CD4-positive, CD25-positive, alpha-beta regulatory T cell (primary cell): ENCODE data around the gene NOX5. TPM values are rescaled to one million over a fixed set of nuclear protein-coding genes. Genes with fewer than 3 reads are reported as not detected.

ENCODE experiments used
- ATAC-seq, 2 donors: fragments of 150-1000 bp; cut with Tn5 transposase; one replicate each; pipeline ENCODE4 v1.10.0; 2021; ENCODE audit warnings: low read depth in 2 of 2, moderate number of reproducible peaks in 2 of 2, moderate library complexity in 1 of 2
- DNase-seq, 3 donors: peaks; one replicate each; pipeline versions ENCODE4 v3.0.0 to v3.0.0-alpha.2; 2012 to 2022; ENCODE audit warnings: mixed read lengths in 1 of 3
- H3K27ac ChIP-seq: one replicate; pipeline ENCODE4 v1.7.0; 2013; ENCODE audit warnings: mild to moderate bottlenecking, low read length; ENCODE audit not compliant: insufficient read depth, poor library complexity, severe bottlenecking
- H3K27me3 ChIP-seq: one replicate; pipeline ENCODE4 v1.7.0; 2013; ENCODE audit warnings: low read length; ENCODE audit not compliant: control insufficient read depth, insufficient read depth
- H3K36me3 ChIP-seq: one replicate; pipeline ENCODE4 v1.7.0; 2013; ENCODE audit warnings: mild to moderate bottlenecking, low read length, moderate library complexity; ENCODE audit not compliant: control insufficient read depth, insufficient read depth
- H3K4me1 ChIP-seq: 2 replicates; pipeline ENCODE4 v1.7.0; 2013; ENCODE audit warnings: mild to moderate bottlenecking, low read length; ENCODE audit not compliant: insufficient read depth, control insufficient read depth, poor library complexity, severe bottlenecking
- H3K4me3 ChIP-seq: one replicate; pipeline ENCODE4 v1.7.0; 2013; ENCODE audit warnings: low read depth, mild to moderate bottlenecking, low read length, moderate library complexity
- H3K9me3 ChIP-seq, 2 experiments: 1 replicate in 1 of 2; 2 replicates in 1 of 2; pipeline ENCODE4 v1.7.0; 2013; ENCODE audit warnings: low read length in 2 of 2, mild to moderate bottlenecking in 1 of 2, moderate library complexity in 1 of 2; ENCODE audit not compliant: control insufficient read depth in 2 of 2
- H3K27ac Mint-ChIP-seq, 3 donors: one replicate each; pipeline ENCODE4 v1.8.0; 2020 to 2022; ENCODE audit warnings: mild to moderate bottlenecking in 3 of 3, mixed read lengths in 3 of 3, moderate library complexity in 2 of 3
- H3K27me3 Mint-ChIP-seq: one replicate; pipeline ENCODE4 v1.8.0; 2022; ENCODE audit warnings: mild to moderate bottlenecking, mixed read lengths
- H3K36me3 Mint-ChIP-seq: one replicate; pipeline ENCODE4 v1.8.0; 2020; ENCODE audit warnings: mixed read lengths
- H3K4me1 Mint-ChIP-seq, 4 donors: one replicate each; pipeline ENCODE4 v1.8.0; 2020 to 2022; ENCODE audit warnings: mixed read lengths in 4 of 4, mild to moderate bottlenecking in 1 of 4
- H3K4me3 Mint-ChIP-seq, 4 donors: one replicate each; pipeline ENCODE4 v1.8.0; 2020 to 2022; ENCODE audit warnings: mild to moderate bottlenecking in 4 of 4, mixed read lengths in 4 of 4, moderate library complexity in 3 of 4
- H3K9me3 Mint-ChIP-seq, 7 donors: one replicate each; pipeline ENCODE4 v1.8.0; 2020 to 2022; ENCODE audit warnings: mixed read lengths in 7 of 7, mild to moderate bottlenecking in 3 of 7, moderate library complexity in 2 of 7
- polyA plus RNA-seq, 4 donors: library from polyadenylated mRNA; unstranded; fragments of 300-500 nt; fragmentation: Illumina TruSeq; gene quantifications; one replicate each; pipeline ENCODE4 v1.2.3, GENCODE V29; 2021
- total RNA-seq: library from RNA; stranded (reverse); gene quantifications from one replicate; pipeline ENCODE4 v1.2.3, GENCODE V29; 2022

The NOX5 gene
- total and polyA plus RNA-seq, 5 donors from 2014 or later, result not detected

GRCh38 chr15:68992696-68993095 lies 21.8 kb upstream of the NOX5 start:
- H3K9me3 Mint-ChIP-seq, result peaks cover 0 to 2% (median 0%) of the 10 kb centered on the region in 7 donors
- no peaks in the 10 kb centered on the region for H3K4me1 Mint-ChIP-seq
- DNase-seq (no peak), ATAC-seq (no peak)
- no peak overlapping the region for H3K27ac Mint-ChIP-seq
- no peaks in the 10 kb centered on the region for H3K36me3 Mint-ChIP-seq
- Histone ChIP-seq H3K4me3 (no peak overlapping the region), H3K27me3 (no peaks in the 10 kb centered on the region), H3K9me3 (no peaks in the 10 kb centered on the region), H3K36me3 (no peaks in the 10 kb centered on the region), H3K4me1 (no peaks in the 10 kb centered on the region), H3K27ac (no peak overlapping the region)
- peaks cover 5% of the 10 kb centered on the region for H3K27me3 Mint-ChIP-seq
- H3K4me3 Mint-ChIP-seq, result no peak overlapping the region

GRCh38 chr15:68993276-68993675 lies 21.2 kb upstream of the NOX5 start:
- peaks cover 0 to 2% (median 0%) of the 10 kb centered on the region in 7 donors for H3K9me3 Mint-ChIP-seq
- peaks cover 5% of the 10 kb centered on the region for H3K27me3 Mint-ChIP-seq
- ATAC-seq, result no peak
- no peak overlapping the region for H3K4me3 Mint-ChIP-seq
- Histone ChIP-seq H3K27me3 (no peaks in the 10 kb centered on the region), H3K36me3 (no peaks in the 10 kb centered on the region), H3K27ac (no peak overlapping the region), H3K4me3 (no peak overlapping the region), H3K9me3 (no peaks in the 10 kb centered on the region), H3K4me1 (no peaks in the 10 kb centered on the region)
- no peaks in the 10 kb centered on the region for H3K36me3 Mint-ChIP-seq
- no peak for DNase-seq
- no peak overlapping the region for H3K27ac Mint-ChIP-seq
- no peaks in the 10 kb centered on the region for H3K4me1 Mint-ChIP-seq

GRCh38 chr15:68994149-68994548 lies 20.3 kb upstream of the NOX5 start:
- no peaks in the 10 kb centered on the region for H3K36me3 ChIP-seq
- no peak overlapping the region for H3K27ac ChIP-seq
- no peaks in the 10 kb centered on the region for H3K4me1 ChIP-seq
- peaks cover 5% of the 10 kb centered on the region for H3K27me3 Mint-ChIP-seq
- DNase-seq, result no peak
- H3K27me3 ChIP-seq, result no peaks in the 10 kb centered on the region
- no peak overlapping the region for H3K4me3 ChIP-seq
- no peak overlapping the region for H3K27ac Mint-ChIP-seq
- H3K36me3 Mint-ChIP-seq, result no peaks in the 10 kb centered on the region
- H3K4me1 Mint-ChIP-seq, result no peaks in the 10 kb centered on the region
- H3K4me3 Mint-ChIP-seq, result no peak overlapping the region
- H3K9me3 Mint-ChIP-seq, result peaks cover 0 to 2% (median 0%) of the 10 kb centered on the region in 7 donors
- no peaks in the 10 kb centered on the region for H3K9me3 ChIP-seq
- no peak for ATAC-seq

- Mint-ChIP-seq H3K27ac (no peak overlapping the region), H3K9me3 (peaks cover 0 to 2% (median 0%) of the 10 kb centered on the region in 7 donors), H3K4me1 (no peaks in the 10 kb centered on the region), H3K36me3 (no peaks in the 10 kb centered on the region), H3K4me3 (no peak overlapping the region), H3K27me3 (peaks cover 5% of the 10 kb centered on the region)
- H3K27ac ChIP-seq, result no peak overlapping the region
- no peaks in the 10 kb centered on the region for H3K4me1 ChIP-seq
- no peak for DNase-seq
- H3K27me3 ChIP-seq, result no peaks in the 10 kb centered on the region
- H3K36me3 ChIP-seq, result no peaks in the 10 kb centered on the region
- H3K9me3 ChIP-seq, result no peaks in the 10 kb centered on the region
- no peak overlapping the region for H3K4me3 ChIP-seq
- no peak for ATAC-seq
Observed at GRCh38 chr15:68994981-68995761, 19.3 kb upstream of the NOX5 start.

- DNase-seq, result no peak
- no peak overlapping the region for H3K4me3 ChIP-seq
- Mint-ChIP-seq H3K4me1 (no peaks in the 10 kb centered on the region), H3K27ac (no peak overlapping the region), H3K4me3 (no peak overlapping the region), H3K27me3 (peaks cover 11% of the 10 kb centered on the region), H3K9me3 (peaks cover 0 to under 1% (median 0%) of the 10 kb centered on the region in 7 donors), H3K36me3 (no peaks in the 10 kb centered on the region)
- no peaks in the 10 kb centered on the region for H3K36me3 ChIP-seq
- ATAC-seq, result no peak
- H3K27ac ChIP-seq, result no peak overlapping the region
- H3K4me1 ChIP-seq, result no peaks in the 10 kb centered on the region
- no peaks in the 10 kb centered on the region for H3K9me3 ChIP-seq
- H3K27me3 ChIP-seq, result peaks cover 4% of the 10 kb centered on the region
Observed at GRCh38 chr15:68997050-68997449, 17.4 kb upstream of the NOX5 start.

GRCh38 chr15:68997930-68998777 lies 16.3 kb upstream of the NOX5 start:
- Mint-ChIP-seq H3K36me3 (no peaks in the 10 kb centered on the region), H3K4me3 (no peak overlapping the region), H3K27ac (no peak overlapping the region), H3K9me3 (peaks cover 0 to 4% (median 0%) of the 10 kb centered on the region in 7 donors), H3K4me1 (no peaks in the 10 kb centered on the region), H3K27me3 (peaks cover 10% of the 10 kb centered on the region)
- Histone ChIP-seq H3K4me1 (no peaks in the 10 kb centered on the region), H3K4me3 (no peak overlapping the region), H3K36me3 (no peaks in the 10 kb centered on the region), H3K9me3 (no peaks in the 10 kb centered on the region), H3K27me3 (peaks cover 4% of the 10 kb centered on the region), H3K27ac (no peak overlapping the region)
- ATAC-seq (no peak), DNase-seq (no peak)

GRCh38 chr15:68999091-68999490 lies 15.4 kb upstream of the NOX5 start:
- ATAC-seq (no peak), DNase-seq (no peak)
- peaks cover 14% of the 10 kb centered on the region for H3K27me3 Mint-ChIP-seq
- no peaks in the 10 kb centered on the region for H3K9me3 ChIP-seq
- peaks cover 4% of the 10 kb centered on the region for H3K27me3 ChIP-seq
- no peak overlapping the region for H3K27ac Mint-ChIP-seq
- H3K4me3 ChIP-seq, result no peak overlapping the region
- H3K4me1 Mint-ChIP-seq, result no peaks in the 10 kb centered on the region
- H3K4me3 Mint-ChIP-seq, result no peak overlapping the region
- H3K27ac ChIP-seq, result no peak overlapping the region
- H3K36me3 Mint-ChIP-seq, result no peaks in the 10 kb centered on the region
- H3K36me3 ChIP-seq, result no peaks in the 10 kb centered on the region
- no peaks in the 10 kb centered on the region for H3K4me1 ChIP-seq
- peaks cover 0 to 4% (median 0%) of the 10 kb centered on the region in 7 donors for H3K9me3 Mint-ChIP-seq
